ENCODE measurements around the gene AGBL3.

AGBL3 gene

DNA sequence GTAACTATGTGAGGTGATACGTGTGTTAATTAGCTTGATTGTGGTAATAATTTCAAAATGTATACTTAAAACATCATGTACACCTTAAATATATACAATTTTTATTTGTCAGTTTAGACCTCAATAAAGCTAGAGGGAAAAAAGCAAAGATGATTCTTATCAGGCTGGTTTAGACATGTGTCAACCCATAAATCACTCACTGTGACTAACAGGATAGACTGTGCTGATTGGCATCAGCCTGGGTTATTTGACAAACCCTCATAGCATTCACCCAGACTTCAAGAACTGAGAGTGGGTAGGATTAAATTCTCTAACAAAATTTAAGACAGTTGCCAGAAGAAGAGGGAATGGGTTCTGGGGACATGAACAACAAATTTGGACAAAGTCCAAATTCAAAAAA, 87.8 kb downstream of the AGBL3 start:
- in situ Hi-C loops (cut with HindIII; ENCODE audit: low pct_unique_long_range_greater_than_20kb, low sequenced_read_pairs), result no loop called here
- DNase-seq (ENCODE audit: low read depth in 1 of 2, low spot score in 1 of 2), result peak in 1 of 2 experiments; percentile 10
- TF ChIP-seq JUND (IDR thresholded peaks at IDR 0.05; ENCODE audit: low read depth), result no peak

DNA sequence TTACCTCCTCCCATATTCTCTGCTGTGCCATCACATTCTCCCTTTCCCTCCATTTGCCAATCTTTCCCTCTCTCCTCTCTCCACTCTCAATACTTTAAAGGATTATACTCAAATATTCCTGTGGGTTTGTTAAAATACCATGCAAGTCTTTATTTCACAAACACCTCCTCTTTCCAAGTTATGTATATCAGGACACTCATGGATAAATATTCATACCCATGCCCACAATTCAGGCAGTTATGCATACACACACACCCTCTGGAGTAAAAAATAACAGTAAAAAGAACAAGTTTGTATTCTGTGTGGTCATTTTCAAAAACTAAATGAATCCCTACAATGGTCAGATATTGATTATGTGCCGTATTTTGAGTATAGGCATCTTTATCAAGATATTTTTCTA, 88.2 kb downstream of the AGBL3 start:
- no peak for DNase-seq (ENCODE audit: low read depth in 1 of 2, low spot score in 1 of 2)
- TF ChIP-seq JUND (IDR thresholded peaks at IDR 0.05; ENCODE audit: low read depth), result no peak
- in situ Hi-C loops (cut with HindIII; ENCODE audit: low pct_unique_long_range_greater_than_20kb, low sequenced_read_pairs), result no loop called here

DNA sequence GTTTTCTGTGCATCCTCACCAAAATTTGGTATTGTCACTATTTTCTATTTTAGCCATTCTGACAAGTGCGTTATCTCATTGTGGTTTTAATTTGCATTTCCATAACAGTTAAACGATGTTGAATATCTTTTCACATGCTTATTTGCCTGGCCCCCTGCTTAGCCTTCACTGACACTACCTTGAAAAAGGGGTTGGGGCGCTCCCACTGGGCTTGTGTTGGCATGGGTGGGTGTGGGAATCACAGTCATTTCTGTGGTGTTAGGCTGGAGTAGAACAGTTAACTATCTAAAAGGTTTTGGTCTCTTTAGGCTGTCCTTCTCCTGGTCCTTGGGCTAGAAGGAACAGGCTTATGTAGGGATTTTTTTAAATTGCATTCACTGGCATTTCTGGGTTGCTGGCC, 89.4 kb downstream of the AGBL3 start:
- no peak for TF ChIP-seq JUND (IDR thresholded peaks at IDR 0.05; ENCODE audit: low read depth)
- DNase-seq (ENCODE audit: low read depth in 1 of 2, low spot score in 1 of 2), result no peak
- in situ Hi-C loops (cut with HindIII; ENCODE audit: low pct_unique_long_range_greater_than_20kb, low sequenced_read_pairs), result no loop called here

DNA sequence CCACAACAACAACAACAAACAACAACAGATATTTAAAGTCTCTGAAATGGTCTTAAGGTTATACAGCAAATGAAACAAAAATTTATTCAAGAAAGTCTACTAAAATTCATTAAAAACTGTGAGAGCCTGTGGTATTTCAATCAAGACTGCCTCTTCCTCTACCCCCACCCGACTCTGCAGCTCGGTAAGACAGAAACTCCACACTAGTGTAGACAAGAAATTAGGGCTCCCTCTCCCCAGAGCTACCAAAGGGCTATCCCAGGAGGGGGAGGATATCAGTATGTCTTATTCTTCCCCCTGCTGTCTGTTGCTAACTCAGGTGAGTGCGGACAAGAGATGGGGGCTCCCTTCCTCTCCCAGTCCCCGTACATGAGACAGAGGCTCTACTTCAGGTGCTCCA, 90.6 kb downstream of the AGBL3 start:
- no peak for TF ChIP-seq JUND (IDR thresholded peaks at IDR 0.05; ENCODE audit: low read depth)
- no peak for DNase-seq (ENCODE audit: low read depth in 1 of 2, low spot score in 1 of 2)
- in situ Hi-C loops (cut with HindIII; ENCODE audit: low pct_unique_long_range_greater_than_20kb, low sequenced_read_pairs), result no loop called here

DNA sequence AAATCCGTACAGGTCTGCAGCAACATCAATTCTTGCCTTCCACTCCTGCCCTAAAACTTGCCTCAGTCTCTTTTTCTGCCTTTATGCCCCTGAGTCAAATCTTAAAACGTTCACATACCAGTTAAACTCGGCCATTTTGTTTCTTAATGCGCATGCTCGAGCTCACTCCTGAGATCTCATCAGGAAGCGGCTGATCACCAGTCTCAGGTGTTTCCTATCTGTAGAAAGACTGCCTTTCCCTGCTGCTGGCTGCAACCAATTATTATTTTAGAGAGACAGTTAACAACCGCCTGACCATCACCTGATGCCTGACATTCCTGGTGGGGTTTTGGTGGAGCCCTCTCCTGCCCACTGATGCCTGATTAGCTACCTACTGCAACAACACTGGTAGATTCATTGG, 91.3 kb downstream of the AGBL3 start:
- no peak for DNase-seq (ENCODE audit: low read depth in 1 of 2, low spot score in 1 of 2)
- in situ Hi-C loops (cut with HindIII; ENCODE audit: low pct_unique_long_range_greater_than_20kb, low sequenced_read_pairs), result no loop called here
- no peak for TF ChIP-seq JUND (IDR thresholded peaks at IDR 0.05; ENCODE audit: low read depth)

DNA sequence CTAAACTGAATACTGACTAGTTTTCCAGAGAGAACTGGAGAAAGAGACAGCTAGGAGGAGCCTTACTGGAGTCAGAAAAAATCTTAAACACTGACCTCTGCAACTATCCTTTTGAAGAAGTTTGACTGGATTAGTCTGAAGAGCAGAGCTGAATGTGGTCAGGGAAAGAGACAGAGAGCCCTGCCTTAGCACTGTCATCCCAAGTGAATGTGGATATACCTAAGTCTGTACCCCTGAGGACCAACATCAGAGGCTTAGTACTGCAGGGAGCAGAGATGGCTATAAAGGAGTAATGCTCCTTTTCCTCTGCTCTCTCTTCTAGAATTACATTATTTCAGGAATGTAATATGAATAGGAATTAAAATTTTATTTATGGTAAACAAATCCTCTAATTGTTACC, 91.7 kb downstream of the AGBL3 start:
- no peak for TF ChIP-seq JUND (IDR thresholded peaks at IDR 0.05; ENCODE audit: low read depth)
- no peak for DNase-seq (ENCODE audit: low read depth in 1 of 2, low spot score in 1 of 2)
- in situ Hi-C loops (cut with HindIII; ENCODE audit: low pct_unique_long_range_greater_than_20kb, low sequenced_read_pairs), result no loop called here

DNA sequence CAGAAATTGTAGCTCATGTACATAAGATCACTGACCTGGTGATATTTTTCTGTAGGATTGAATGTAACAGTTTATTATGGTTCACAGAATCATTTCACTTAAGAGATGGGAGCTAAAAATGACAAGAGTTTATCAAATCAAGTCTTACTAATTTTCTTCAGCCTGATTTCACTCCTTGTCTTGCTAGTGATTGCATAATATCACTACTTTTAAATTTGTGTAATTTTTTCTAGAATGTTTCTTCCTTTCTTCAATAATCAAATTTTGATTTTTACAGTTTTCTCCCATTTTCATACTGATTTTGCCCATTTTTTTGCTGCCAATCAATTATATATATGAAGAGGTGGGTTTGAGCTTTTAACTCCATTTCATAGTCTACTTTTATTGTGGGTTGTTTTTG, 92.8 kb downstream of the AGBL3 start:
- TF ChIP-seq JUND (IDR thresholded peaks at IDR 0.05; ENCODE audit: low read depth), result no peak
- DNase-seq (ENCODE audit: low read depth in 1 of 2, low spot score in 1 of 2), result no peak
- in situ Hi-C loops (cut with HindIII; ENCODE audit: low pct_unique_long_range_greater_than_20kb, low sequenced_read_pairs), result no loop called here

DNA sequence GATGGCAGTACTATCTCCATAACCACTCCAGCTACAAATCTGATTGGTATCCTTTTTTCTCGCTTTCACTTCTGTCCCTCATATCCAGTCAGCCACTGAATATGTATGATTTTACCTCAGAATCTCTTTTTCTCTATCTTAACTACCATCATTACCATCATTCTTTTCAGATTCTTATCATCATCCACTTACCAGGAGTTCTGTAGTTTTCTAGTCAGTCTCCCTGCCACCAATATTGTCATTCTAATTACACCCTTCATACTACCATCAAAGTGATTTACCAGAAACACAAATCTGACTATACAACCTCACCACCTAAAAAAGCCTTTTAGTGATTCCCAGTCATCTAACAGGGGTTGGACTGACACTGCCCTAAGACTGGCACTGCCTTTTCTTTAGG, 96.7 kb downstream of the AGBL3 start:
- no peak for DNase-seq (ENCODE audit: low read depth in 1 of 2, low spot score in 1 of 2)
- in situ Hi-C loops (cut with HindIII; ENCODE audit: low pct_unique_long_range_greater_than_20kb, low sequenced_read_pairs), result no loop called here
- no peak for TF ChIP-seq JUND (IDR thresholded peaks at IDR 0.05; ENCODE audit: low read depth)

DNA sequence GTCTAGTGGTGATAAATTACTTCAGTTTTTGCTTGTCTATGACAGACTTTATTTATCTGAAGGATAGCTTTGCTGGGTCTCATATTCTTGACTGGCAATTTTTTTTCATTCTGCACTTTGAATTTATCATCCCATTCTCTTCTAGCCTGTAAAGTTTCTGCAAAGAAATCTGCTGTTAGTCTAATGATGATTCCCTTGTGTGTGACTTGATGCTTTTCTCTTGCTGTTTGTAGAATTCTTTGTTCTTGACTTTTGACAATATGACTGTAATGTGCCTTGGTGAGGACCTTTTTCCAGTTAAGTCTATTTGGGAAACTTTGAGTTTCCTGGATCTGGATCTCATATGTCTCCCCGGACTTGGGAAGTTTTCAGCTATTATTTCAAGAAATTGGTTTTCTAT, 102.3 kb downstream of the AGBL3 start:
- TF ChIP-seq JUND (IDR thresholded peaks at IDR 0.05; ENCODE audit: low read depth), result no peak
- DNase-seq (ENCODE audit: low read depth in 1 of 2, low spot score in 1 of 2), result no peak
- in situ Hi-C loops (cut with HindIII; ENCODE audit: low pct_unique_long_range_greater_than_20kb, low sequenced_read_pairs), result no loop called here

DNA sequence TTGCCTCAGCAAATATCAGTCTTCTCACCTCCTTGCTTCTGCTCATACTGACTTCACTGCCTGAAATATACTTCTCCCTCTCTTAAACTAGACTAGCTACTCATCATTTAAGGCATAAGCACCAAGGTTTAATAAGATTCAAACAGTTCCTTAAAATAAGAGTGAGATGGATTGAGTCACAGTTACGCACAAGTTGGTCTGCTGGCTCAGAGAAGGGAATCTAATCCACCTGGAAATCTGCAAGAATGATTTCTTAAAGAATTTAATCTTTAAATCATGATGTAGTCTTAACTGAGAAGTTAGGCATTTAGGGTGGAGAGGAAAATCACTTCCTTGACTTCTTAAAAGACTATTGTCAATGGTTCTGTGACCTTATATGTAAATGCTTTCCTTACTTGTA, 105.4 kb downstream of the AGBL3 start:
- no peak for TF ChIP-seq JUND (IDR thresholded peaks at IDR 0.05; ENCODE audit: low read depth)
- no peak for DNase-seq (ENCODE audit: low read depth in 1 of 2, low spot score in 1 of 2)
- in situ Hi-C loops (cut with HindIII; ENCODE audit: low pct_unique_long_range_greater_than_20kb, low sequenced_read_pairs), result no loop called here

DNA sequence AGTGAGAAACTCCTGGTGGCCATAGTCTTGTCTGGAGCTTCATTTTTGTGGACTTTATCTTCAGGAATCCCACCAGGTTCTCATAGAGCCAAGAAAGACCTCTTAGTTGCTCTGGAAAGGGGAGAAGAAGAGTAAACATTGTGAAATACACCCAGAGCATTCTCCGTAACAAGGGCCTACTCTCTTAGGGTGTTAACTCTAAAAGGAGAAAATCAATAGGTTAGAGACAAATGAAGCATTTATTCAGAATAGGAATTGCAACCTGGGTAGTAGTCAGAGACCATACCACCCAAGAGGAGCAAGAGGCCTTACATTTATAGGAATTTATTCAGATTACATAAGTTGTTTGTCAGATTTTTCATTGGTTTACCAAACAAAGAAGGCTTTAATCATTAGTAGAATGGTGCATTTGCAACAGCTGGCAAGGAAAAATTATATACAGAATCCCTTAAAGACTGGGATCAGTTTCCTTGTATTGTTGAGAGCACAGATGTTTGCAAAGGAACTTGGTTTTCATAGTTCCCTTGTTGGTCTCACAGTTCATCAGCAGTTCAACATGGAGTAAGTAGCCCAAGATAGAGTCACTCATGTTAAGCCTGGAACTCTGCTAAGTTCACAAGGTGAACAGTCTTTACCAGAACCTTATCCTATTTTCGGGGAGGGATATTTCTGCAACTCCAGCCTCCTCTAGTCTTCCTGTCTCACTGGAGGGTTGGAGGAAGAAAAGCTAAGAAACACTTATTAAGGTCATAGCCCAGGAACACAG, 108.3 kb downstream of the AGBL3 start:
- DNase-seq (ENCODE audit: low read depth in 1 of 2, low spot score in 1 of 2), result no peak
- in situ Hi-C loops (cut with HindIII; ENCODE audit: low pct_unique_long_range_greater_than_20kb, low sequenced_read_pairs), result no loop called here
- no peak for TF ChIP-seq JUND (IDR thresholded peaks at IDR 0.05; ENCODE audit: low read depth)

DNA sequence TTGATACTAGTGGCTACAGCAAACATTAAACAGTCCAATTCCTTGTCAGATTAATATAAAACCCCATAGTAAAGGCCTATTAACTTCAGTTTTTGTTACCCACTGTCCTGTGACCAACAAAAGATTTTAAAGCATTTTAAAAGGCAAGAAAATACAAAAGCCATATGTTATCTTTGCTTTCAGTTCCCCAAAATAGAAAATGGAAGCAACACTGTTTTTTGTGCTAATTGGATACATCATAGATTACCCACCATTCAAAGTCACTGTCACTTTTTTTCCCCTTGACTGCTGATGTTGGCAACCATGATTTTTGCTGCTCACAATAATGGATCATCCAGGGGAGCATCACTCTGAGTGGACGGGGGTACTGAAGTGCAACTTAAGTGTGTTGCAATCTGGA, 109.1 kb downstream of the AGBL3 start:
- in situ Hi-C loops (cut with HindIII; ENCODE audit: low pct_unique_long_range_greater_than_20kb, low sequenced_read_pairs), result no loop called here

DNA sequence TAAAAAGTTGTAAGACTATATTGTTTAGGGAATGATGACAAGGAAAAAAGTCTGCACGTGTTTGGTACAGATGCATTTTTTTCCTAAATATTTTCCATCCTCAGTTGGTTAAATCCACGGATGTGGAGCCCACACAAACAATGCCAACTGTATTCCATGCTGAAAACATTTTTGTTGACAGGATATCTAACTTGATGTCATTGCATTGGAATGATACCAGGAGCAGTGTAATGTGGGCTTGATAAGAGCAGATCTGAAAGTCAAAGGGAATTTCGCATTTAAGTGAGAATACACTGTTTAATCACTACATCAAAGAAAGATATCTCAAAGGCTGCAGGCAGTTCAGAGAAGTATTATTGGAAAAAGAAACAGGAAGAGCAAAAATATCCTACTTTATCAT, 112.1 kb downstream of the AGBL3 start:
- no peak for DNase-seq (ENCODE audit: low read depth in 1 of 2, low spot score in 1 of 2)
- in situ Hi-C loops (cut with HindIII; ENCODE audit: low pct_unique_long_range_greater_than_20kb, low sequenced_read_pairs), result no loop called here
- no peak for TF ChIP-seq JUND (IDR thresholded peaks at IDR 0.05; ENCODE audit: low read depth)

More for the DNA sequence above, 109.1 kb downstream of the AGBL3 start:
- no peak for DNase-seq (ENCODE audit: low read depth in 1 of 2, low spot score in 1 of 2)
- TF ChIP-seq JUND (IDR thresholded peaks at IDR 0.05; ENCODE audit: low read depth), result no peak

DNA sequence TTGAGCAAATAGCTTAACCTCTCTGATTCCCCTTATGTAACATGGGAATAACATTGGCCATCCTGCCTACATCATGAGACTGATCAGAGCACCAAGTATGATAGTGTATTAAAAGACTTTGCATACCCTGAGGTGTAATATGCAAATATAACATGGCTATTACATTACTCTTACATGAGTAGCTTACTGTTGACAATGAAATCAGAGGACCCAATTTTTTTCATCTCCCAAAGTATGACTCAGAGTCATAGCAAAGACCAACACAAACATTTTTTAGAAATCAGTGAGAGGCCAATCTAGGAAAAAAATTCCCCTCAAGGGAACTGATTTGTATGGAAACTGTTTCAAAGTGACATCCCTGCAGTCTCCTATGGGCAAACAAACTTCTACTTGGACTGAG, 114.5 kb downstream of the AGBL3 start:
- in situ Hi-C loops (cut with HindIII; ENCODE audit: low pct_unique_long_range_greater_than_20kb, low sequenced_read_pairs), result no loop called here
- TF ChIP-seq JUND (IDR thresholded peaks at IDR 0.05; ENCODE audit: low read depth), result no peak
- DNase-seq (ENCODE audit: low read depth in 1 of 2, low spot score in 1 of 2), result no peak

Measured in T47D (cell line).